Esophagus muscularis mucosa (tissue), 4 donors: ENCODE measurements around the gene CNTNAP1. TPM values are rescaled to one million over a fixed set of nuclear protein-coding genes. Genes with fewer than 3 reads are reported as not detected.
A peak's percentile ranks its signal among the peaks of the same experiment; 100 is the strongest.
"Not testable (repeated sequence)": the region's sequence is repeated elsewhere in the genome, so short reads cannot be mapped to it uniquely, and the experiment has no call there.

Experiments
- DNase-seq: peaks from one replicate; pipeline ENCODE4 v3.0.0-alpha.2; 2017; ENCODE audit errors: extremely low spot score
- H3K27ac ChIP-seq, 4 donors: fragments of 200-600 bp; sonication (generic); replicated peaks in 1 of 4; 1 replicate in 3 of 4; 2 replicates in 1 of 4; pipeline ENCODE4 v1.5.1; 2016 to 2019; ENCODE audit warnings: mild to moderate bottlenecking in 1 of 4
- H3K27me3 ChIP-seq, 4 donors: fragments of 200-600 bp; sonication (generic); one replicate each; pipeline versions ENCODE4 v1.5.1 to v1.6.0; 2016 to 2019
- H3K36me3 ChIP-seq, 4 donors: fragments of 200-600 bp; sonication (generic); one replicate each; pipeline ENCODE4 v1.5.1; 2016 to 2019
- H3K4me1 ChIP-seq, 4 donors: fragments of 200-600 bp; sonication (generic); one replicate each; pipeline ENCODE4 v1.5.1; 2016 to 2019
- H3K4me3 ChIP-seq, 4 donors: fragments of 200-600 bp; sonication (generic); 1 replicate in 2 of 4; 2 replicates in 2 of 4; pipeline ENCODE4 v1.5.1; 2016 to 2019; ENCODE audit warnings: mild to moderate bottlenecking in 4 of 4, moderate library complexity in 1 of 4
- H3K9me3 ChIP-seq, 4 donors: fragments of 200-600 bp; sonication (generic); 1 replicate in 3 of 4; 2 replicates in 1 of 4; pipeline ENCODE4 v1.5.1; 2016 to 2019
- EP300 ChIP-seq: sonication (generic); formaldehyde crosslinking; IDR thresholded peaks from one replicate; pipeline ENCODE4 v1.6.1; 2017; ENCODE audit warnings: antibody characterized with exemption
- POLR2A ChIP-seq: fragments of 450-650 bp; IDR thresholded peaks from one replicate; pipeline ENCODE4 v1.6.1; 2017; ENCODE audit warnings: antibody characterized with exemption, moderate library complexity, mild to moderate bottlenecking, low read depth
- POLR2AphosphoS5 ChIP-seq, 2 donors: sonication (generic); formaldehyde crosslinking; IDR thresholded peaks; one replicate each; pipeline ENCODE4 v1.6.1; 2017; ENCODE audit warnings: antibody characterized with exemption in 2 of 2
- WGBS: methylation state at CpG from one replicate; pipeline ENCODE4 v1.1.5; 2018; 5-methylcytosine and 5-hydroxymethylcytosine counted together
- intact Hi-C: fragments of 100-400 bp; cut with DNase I; formaldehyde crosslinking; loops from one replicate; pipeline ENCODE4 v1.15.1; 2023
- total RNA-seq, 4 donors: library from RNA; depleted of rRNA; stranded (reverse); fragments of >200 nt; gene quantifications; one replicate each; pipeline versions ENCODE4 v1.1.0 to v1.2.1, GENCODE V29; 2016
- TF ChIP-seq, protein P1 (sequence below), 3 experiments: fragments of 200-600 bp in 2 of 3; fragments of 450-650 bp in 1 of 3; sonication (generic) in 2 of 3; IDR thresholded peaks; one replicate each; pipeline ENCODE4 v1.5.1; 2017 to 2019; ENCODE audit warnings: antibody characterized with exemption in 3 of 3, mild to moderate bottlenecking in 2 of 3, moderate library complexity in 1 of 3

CNTNAP1 gene
- total RNA-seq, 4 donors from 2014 or later = 4.7 to 13.2 (median 6.2) TPM

DNA sequence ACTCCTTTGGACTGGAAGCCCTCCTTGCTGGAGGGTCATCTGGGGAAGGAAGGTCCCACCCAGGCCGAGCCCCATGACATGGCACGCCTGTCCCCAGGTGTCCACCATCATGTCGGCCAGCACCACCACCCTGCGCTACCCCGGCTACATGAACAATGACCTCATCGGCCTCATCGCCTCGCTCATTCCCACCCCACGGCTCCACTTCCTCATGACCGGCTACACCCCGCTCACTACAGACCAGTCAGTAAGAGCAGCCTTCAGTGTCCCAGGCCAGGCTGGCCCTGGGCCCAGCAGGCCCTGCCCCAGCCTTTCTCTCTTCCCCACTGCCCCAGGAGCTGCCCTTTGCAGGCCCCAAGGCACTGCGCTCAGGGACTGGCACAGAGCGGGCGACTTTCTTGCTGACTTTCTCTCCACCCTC lies 16.7 kb upstream of the CNTNAP1 start:
- 84% methylated on average over 14 of the region's 14 CpGs for WGBS
- peaks cover 33 to 49% (median 48%) of the 10 kb centered on the region in 4 donors for H3K4me1 ChIP-seq
- TF ChIP-seq, protein P1, sequence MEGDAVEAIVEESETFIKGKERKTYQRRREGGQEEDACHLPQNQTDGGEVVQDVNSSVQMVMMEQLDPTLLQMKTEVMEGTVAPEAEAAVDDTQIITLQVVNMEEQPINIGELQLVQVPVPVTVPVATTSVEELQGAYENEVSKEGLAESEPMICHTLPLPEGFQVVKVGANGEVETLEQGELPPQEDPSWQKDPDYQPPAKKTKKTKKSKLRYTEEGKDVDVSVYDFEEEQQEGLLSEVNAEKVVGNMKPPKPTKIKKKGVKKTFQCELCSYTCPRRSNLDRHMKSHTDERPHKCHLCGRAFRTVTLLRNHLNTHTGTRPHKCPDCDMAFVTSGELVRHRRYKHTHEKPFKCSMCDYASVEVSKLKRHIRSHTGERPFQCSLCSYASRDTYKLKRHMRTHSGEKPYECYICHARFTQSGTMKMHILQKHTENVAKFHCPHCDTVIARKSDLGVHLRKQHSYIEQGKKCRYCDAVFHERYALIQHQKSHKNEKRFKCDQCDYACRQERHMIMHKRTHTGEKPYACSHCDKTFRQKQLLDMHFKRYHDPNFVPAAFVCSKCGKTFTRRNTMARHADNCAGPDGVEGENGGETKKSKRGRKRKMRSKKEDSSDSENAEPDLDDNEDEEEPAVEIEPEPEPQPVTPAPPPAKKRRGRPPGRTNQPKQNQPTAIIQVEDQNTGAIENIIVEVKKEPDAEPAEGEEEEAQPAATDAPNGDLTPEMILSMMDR (IDR thresholded peaks at IDR 0.05) = no peak
- TF ChIP-seq EP300 = no peak
- TF ChIP-seq POLR2A = no peak
- TF ChIP-seq POLR2AphosphoS5 (IDR thresholded peaks at IDR 0.05) = no peak
- H3K9me3 ChIP-seq = no peaks in the 10 kb centered on the region
- H3K4me3 ChIP-seq = no peak overlapping the region
- peak overlapping the region in 3 of 4 donors; percentile 39 to 74 (median 40) for H3K27ac ChIP-seq
- no peak for DNase-seq
- H3K36me3 ChIP-seq = peaks cover 30 to 87% (median 69%) of the 10 kb centered on the region in 4 donors
- H3K27me3 ChIP-seq = no peaks in the 10 kb centered on the region
- intact Hi-C loops = no loop called here

DNA sequence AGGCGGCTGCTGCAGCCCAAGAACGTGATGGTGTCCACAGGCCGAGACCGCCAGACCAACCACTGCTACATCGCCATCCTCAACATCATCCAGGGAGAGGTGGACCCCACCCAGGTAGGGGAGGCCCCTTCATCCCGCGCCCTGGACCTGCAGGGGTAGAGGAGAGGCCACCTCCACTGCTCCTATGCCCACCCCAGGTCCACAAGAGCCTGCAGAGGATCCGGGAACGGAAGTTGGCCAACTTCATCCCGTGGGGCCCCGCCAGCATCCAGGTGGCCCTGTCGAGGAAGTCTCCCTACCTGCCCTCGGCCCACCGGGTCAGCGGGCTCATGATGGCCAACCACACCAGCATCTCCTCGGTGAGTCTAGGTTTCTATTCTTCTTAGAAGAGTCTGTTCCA lies 16.2 kb upstream of the CNTNAP1 start:
- peak overlapping the region in 3 of 4 donors; percentile 74 to 81 (median 76) for H3K27ac ChIP-seq
- H3K4me3 ChIP-seq, H3K9me3 ChIP-seq, intact Hi-C loops, H3K27me3 ChIP-seq, DNase-seq: not testable (repeated sequence)
- peaks cover 32 to 92% (median 74%) of the 10 kb centered on the region in 4 donors for H3K36me3 ChIP-seq
- WGBS = 97% methylated on average over 7 of the region's 16 CpGs
- H3K4me1 ChIP-seq = peaks cover 28 to 49% (median 46%) of the 10 kb centered on the region in 4 donors

DNA sequence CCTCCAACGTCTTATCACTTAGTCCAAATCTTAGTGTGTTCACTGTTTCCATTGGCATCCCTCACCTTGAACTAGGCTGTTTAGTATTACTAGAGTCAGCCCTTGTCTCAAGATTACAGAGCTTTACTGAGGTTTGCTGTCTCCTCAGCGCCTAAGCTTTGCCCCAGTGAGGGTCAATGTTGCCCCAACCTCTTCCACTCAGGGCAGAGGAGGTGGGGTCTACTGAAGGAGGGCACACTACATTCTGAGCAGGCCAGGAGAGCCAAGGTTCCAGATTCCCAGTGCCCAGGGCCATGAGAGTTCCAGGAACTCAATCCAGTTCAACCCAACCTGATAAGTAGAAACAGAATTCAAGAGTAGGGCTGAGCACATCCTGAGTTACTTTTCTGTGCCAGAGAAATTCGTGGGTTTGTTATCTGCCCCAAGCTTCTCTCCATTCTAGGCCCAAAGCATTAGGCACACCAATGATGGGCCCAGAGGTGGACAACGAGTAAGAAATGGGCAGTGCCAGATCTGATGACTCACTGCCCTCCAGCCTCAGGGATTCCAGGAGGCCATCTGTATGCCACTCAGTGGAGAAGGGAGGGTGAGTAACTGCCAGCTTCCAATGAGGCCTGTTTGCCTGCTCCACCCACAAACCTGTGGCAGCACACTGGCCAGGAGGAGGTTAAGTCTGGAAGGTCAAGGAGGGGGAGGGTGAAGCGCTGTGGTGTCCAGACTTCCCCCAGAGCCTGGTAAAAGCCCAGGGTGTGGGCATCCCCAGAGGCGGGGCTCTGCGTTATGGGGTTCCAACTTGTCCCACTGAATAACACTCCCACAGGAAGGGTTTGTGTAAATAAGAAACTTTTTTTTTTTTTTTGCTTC lies 15.0 kb upstream of the CNTNAP1 start:
- no peak overlapping the region for H3K4me3 ChIP-seq
- WGBS = 39% methylated on average over 5 of the region's 7 CpGs
- H3K36me3 ChIP-seq = peaks cover 43 to 92% (median 80%) of the 10 kb centered on the region in 4 donors
- H3K9me3 ChIP-seq = no peaks in the 10 kb centered on the region
- peaks cover 28 to 58% (median 50%) of the 10 kb centered on the region in 4 donors for H3K4me1 ChIP-seq
- TF ChIP-seq POLR2A = no peak
- TF ChIP-seq POLR2AphosphoS5 (IDR thresholded peaks at IDR 0.05) = peak in 1 of 2 donors; percentile 42
- no peaks in the 10 kb centered on the region for H3K27me3 ChIP-seq
- intact Hi-C loops = no loop called here
- DNase-seq = no peak
- H3K27ac ChIP-seq = peak overlapping the region; percentile 74 to 81 (median 77)

DNA sequence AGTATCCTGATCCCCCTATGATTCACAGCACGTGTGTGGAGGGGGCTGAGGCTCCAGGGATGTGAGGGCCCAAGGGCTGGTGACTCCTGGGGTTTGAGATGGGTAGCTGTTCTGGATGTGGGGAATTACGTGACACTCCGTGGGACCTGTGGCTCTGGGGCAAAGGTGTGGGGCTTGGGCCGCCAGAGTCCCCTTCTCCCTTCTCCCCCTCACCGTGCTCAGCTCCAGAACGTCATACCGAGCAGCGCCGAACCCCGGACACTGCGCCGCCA lies 12.7 kb upstream of the CNTNAP1 start:
- H3K27me3 ChIP-seq = no peaks in the 10 kb centered on the region
- peak overlapping the region; percentile 57 to 78 (median 75) for H3K27ac ChIP-seq
- H3K36me3 ChIP-seq = peaks cover 41 to 85% (median 76%) of the 10 kb centered on the region in 4 donors
- no peak for DNase-seq
- 84% methylated on average over 12 of the region's 12 CpGs for WGBS
- TF ChIP-seq, protein P1 (IDR thresholded peaks at IDR 0.05) = no peak
- TF ChIP-seq POLR2A = no peak
- TF ChIP-seq EP300 = no peak
- TF ChIP-seq POLR2AphosphoS5 (IDR thresholded peaks at IDR 0.05) = no peak
- H3K4me3 ChIP-seq = no peak overlapping the region
- peaks cover 45 to 82% (median 71%) of the 10 kb centered on the region in 4 donors for H3K4me1 ChIP-seq
- intact Hi-C loops = no loop called here
- no peaks in the 10 kb centered on the region for H3K9me3 ChIP-seq

DNA sequence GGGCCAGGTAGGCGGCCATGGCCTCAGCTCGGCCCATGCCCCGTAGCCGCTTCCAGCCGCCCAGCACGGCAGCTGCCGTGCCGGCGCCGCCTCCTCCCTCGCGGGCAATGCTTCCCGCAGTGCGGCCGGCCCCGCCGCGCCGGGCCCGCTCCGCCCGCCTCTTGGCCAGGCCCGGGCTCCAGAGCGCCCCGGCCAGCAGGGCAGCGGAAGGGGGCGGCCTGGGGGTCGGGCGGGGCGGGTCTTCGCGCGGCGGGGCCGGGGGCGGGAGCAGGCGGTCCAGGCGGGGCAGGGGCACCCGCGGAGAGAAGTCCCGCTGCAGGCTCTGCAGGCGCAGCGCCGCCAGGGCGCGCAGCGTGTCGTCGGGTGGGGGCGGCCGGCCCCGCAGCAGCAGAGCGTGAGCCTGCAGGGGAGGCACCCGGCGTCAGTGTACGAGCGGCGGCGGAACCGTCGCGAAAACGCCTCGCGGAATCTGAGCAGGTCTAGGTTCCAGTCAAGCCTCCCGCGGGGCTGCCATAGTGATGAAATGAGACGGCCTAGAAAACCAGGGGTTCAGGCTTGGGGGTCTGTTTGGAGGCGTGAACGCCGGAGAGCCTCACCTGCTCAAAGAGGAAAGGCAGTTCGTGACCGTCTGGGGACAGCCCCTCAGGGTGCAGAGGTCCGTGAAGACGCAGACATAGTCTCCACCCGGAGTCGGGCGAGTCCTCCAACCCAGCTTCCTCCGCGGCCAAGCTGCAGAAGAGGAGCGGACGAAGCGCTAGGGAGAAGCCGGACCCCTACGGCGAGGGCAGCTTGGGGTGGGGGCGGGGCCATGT lies 12.1 kb upstream of the CNTNAP1 start:
- TF ChIP-seq EP300 (no peak), POLR2A (no peak), POLR2AphosphoS5 (IDR thresholded peaks at IDR 0.05) (no peak)
- TF ChIP-seq, protein P1 (IDR thresholded peaks at IDR 0.05) = no peak
- intact Hi-C loops = no loop called here
- Histone ChIP-seq H3K27me3 (no peaks in the 10 kb centered on the region), H3K4me3 (no peak overlapping the region), H3K36me3 (peaks cover 39 to 80% (median 74%) of the 10 kb centered on the region in 4 donors), H3K9me3 (no peaks in the 10 kb centered on the region), H3K27ac (peak overlapping the region; percentile 57 to 78 (median 75)), H3K4me1 (peaks cover 51 to 87% (median 77%) of the 10 kb centered on the region in 4 donors)
- no peak for DNase-seq
- 67% methylated on average over 66 of the region's 87 CpGs for WGBS
